ENCODE measurements around the gene PARD3B. TPM values are rescaled to one million over a fixed set of nuclear protein-coding genes. Genes with fewer than 3 reads are reported as not detected.

The PARD3B gene
- total and polyA plus RNA-seq, 2 experiments from 2014 or later: 3.5 to 4.4 TPM

DNA sequence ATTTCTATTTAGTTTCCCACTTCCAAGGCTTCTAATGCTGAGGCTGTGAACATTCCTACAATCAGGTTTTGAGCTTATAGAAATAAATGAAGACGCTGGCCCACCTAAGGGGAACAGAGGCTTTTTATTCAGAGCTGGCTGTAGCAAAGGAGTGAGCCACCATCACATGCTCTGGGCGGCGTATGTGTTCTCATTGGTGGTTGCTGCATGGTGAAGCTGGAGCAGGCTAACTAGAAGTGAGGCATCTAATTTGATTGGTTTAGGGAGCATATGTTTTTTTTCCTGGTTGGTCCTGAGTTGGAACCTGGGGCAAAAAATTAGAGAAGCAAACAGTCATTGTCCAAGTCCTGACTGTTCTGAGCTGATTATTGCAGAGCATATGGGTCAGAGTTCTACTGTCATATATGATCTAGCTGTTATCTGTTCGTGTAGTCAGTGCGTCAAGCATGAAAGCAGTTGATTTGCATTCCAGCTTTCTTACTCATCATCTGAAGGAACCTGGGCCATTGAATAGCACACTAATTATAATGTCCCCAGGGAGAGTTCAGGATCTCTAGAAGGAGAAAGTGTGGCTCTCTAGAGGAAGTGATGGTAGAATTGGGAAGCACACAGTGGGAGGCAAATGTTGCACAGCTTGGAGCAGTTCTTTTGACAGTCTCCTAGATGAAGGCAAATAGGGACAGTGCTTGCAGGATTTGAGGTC lies 279.6 kb downstream of the PARD3B start:
- Histone ChIP-seq H3K9me2 (ENCODE audit: insufficient read depth) (peaks cover 9% of the 10 kb centered on the region; the same call in 1 of the 2 replicates), H3K79me2 (replicated peaks; ENCODE audit: insufficient read depth) (no peaks in the 10 kb centered on the region), H3K4me3 (no peak overlapping the region), H3F3A (replicated peaks; ENCODE audit: low read depth) (no peaks in the 10 kb centered on the region), H3K27ac (ENCODE audit: low read depth) (no peak overlapping the region), H3K4me2 (no peak overlapping the region), H4K20me1 (replicated peaks; ENCODE audit: insufficient read depth) (no peaks in the 10 kb centered on the region), H3K36me3 (ENCODE audit: insufficient read depth) (no peaks in the 10 kb centered on the region), H3K4me1 (ENCODE audit: insufficient read depth) (no peaks in the 10 kb centered on the region), H2AFZ (no peak overlapping the region), H3K27me3 (ENCODE audit: insufficient read depth) (no peaks in the 10 kb centered on the region)
- Mint-ChIP-seq H3K27me3 (ENCODE audit: insufficient read depth, low read depth, poor library complexity) (no peaks in the 10 kb centered on the region), H3K36me3 (ENCODE audit: low read depth) (peaks cover 6% of the 10 kb centered on the region; the same call in 1 of the 3 replicates), H3K4me1 (peaks cover 11% of the 10 kb centered on the region; the same call in 1 of the 3 replicates), H3K27ac (0 out of 2 replicates have a peak overlapping the region, but pooled peaks have one; percentile 29), H3K4me3 (no peak overlapping the region), H3K9me3 (peaks cover 12% of the 10 kb centered on the region)
- DNase-seq (ENCODE audit: low spot score): no peak
- no peak for ATAC-seq
- TF ChIP-seq EZH2phosphoT487 (IDR thresholded peaks at IDR 0.05; ENCODE audit: unreplicated experiment) (no peak), ZNF114 (CRISPR knock-in tag; IDR thresholded peaks at IDR 0.05) (no peak), JUNB (IDR thresholded peaks at IDR 0.05; ENCODE audit: unreplicated experiment) (no peak), ZNF331 (CRISPR knock-in tag; IDR thresholded peaks at IDR 0.05; ENCODE audit: low read depth) (no peak), CREB1 (CRISPR knock-in tag; IDR thresholded peaks at IDR 0.05; ENCODE audit: low read depth) (no peak), STAT1 (IDR thresholded peaks at IDR 0.05; ENCODE audit: unreplicated experiment) (no peak), NANOG (IDR thresholded peaks at IDR 0.05; ENCODE audit: borderline replicate concordance) (no peak), POLR2AphosphoS5 (IDR thresholded peaks at IDR 0.05; ENCODE audit: low read depth) (no peak), EZH2 (IDR thresholded peaks at IDR 0.05; ENCODE audit: low read depth, unreplicated experiment) (no peak)
- TF ChIP-seq, protein P1, sequence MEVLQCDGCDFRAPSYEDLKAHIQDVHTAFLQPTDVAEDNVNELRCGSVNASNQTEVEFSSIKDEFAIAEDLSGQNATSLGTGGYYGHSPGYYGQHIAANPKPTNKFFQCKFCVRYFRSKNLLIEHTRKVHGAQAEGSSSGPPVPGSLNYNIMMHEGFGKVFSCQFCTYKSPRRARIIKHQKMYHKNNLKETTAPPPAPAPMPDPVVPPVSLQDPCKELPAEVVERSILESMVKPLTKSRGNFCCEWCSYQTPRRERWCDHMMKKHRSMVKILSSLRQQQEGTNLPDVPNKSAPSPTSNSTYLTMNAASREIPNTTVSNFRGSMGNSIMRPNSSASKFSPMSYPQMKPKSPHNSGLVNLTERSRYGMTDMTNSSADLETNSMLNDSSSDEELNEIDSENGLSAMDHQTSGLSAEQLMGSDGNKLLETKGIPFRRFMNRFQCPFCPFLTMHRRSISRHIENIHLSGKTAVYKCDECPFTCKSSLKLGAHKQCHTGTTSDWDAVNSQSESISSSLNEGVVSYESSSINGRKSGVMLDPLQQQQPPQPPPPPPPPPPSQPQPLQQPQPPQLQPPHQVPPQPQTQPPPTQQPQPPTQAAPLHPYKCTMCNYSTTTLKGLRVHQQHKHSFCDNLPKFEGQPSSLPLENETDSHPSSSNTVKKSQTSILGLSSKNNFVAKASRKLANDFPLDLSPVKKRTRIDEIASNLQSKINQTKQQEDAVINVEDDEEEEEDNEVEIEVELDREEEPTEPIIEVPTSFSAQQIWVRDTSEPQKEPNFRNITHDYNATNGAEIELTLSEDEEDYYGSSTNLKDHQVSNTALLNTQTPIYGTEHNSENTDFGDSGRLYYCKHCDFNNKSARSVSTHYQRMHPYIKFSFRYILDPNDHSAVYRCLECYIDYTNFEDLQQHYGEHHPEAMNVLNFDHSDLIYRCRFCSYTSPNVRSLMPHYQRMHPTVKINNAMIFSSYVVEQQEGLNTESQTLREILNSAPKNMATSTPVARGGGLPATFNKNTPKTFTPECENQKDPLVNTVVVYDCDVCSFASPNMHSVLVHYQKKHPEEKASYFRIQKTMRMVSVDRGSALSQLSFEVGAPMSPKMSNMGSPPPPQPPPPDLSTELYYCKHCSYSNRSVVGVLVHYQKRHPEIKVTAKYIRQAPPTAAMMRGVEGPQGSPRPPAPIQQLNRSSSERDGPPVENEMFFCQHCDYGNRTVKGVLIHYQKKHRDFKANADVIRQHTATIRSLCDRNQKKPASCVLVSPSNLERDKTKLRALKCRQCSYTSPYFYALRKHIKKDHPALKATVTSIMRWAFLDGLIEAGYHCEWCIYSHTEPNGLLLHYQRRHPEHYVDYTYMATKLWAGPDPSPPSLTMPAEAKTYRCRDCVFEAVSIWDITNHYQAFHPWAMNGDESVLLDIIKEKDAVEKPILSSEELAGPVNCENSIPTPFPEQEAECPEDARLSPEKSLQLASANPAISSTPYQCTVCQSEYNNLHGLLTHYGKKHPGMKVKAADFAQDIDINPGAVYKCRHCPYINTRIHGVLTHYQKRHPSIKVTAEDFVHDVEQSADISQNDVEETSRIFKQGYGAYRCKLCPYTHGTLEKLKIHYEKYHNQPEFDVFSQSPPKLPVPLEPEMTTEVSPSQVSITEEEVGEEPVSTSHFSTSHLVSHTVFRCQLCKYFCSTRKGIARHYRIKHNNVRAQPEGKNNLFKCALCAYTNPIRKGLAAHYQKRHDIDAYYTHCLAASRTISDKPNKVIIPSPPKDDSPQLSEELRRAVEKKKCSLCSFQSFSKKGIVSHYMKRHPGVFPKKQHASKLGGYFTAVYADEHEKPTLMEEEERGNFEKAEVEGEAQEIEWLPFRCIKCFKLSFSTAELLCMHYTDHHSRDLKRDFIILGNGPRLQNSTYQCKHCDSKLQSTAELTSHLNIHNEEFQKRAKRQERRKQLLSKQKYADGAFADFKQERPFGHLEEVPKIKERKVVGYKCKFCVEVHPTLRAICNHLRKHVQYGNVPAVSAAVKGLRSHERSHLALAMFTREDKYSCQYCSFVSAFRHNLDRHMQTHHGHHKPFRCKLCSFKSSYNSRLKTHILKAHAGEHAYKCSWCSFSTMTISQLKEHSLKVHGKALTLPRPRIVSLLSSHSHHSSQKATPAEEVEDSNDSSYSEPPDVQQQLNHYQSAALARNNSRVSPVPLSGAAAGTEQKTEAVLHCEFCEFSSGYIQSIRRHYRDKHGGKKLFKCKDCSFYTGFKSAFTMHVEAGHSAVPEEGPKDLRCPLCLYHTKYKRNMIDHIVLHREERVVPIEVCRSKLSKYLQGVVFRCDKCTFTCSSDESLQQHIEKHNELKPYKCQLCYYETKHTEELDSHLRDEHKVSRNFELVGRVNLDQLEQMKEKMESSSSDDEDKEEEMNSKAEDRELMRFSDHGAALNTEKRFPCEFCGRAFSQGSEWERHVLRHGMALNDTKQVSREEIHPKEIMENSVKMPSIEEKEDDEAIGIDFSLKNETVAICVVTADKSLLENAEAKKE (CRISPR knock-in tag; IDR thresholded peaks at IDR 0.05): no peak
- TF ChIP-seq, protein P2, sequence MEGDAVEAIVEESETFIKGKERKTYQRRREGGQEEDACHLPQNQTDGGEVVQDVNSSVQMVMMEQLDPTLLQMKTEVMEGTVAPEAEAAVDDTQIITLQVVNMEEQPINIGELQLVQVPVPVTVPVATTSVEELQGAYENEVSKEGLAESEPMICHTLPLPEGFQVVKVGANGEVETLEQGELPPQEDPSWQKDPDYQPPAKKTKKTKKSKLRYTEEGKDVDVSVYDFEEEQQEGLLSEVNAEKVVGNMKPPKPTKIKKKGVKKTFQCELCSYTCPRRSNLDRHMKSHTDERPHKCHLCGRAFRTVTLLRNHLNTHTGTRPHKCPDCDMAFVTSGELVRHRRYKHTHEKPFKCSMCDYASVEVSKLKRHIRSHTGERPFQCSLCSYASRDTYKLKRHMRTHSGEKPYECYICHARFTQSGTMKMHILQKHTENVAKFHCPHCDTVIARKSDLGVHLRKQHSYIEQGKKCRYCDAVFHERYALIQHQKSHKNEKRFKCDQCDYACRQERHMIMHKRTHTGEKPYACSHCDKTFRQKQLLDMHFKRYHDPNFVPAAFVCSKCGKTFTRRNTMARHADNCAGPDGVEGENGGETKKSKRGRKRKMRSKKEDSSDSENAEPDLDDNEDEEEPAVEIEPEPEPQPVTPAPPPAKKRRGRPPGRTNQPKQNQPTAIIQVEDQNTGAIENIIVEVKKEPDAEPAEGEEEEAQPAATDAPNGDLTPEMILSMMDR (conservative IDR thresholded peaks at IDR 0.05; ENCODE audit: low read depth in 2 of 2): no peak
- TF ChIP-seq, protein P3, sequence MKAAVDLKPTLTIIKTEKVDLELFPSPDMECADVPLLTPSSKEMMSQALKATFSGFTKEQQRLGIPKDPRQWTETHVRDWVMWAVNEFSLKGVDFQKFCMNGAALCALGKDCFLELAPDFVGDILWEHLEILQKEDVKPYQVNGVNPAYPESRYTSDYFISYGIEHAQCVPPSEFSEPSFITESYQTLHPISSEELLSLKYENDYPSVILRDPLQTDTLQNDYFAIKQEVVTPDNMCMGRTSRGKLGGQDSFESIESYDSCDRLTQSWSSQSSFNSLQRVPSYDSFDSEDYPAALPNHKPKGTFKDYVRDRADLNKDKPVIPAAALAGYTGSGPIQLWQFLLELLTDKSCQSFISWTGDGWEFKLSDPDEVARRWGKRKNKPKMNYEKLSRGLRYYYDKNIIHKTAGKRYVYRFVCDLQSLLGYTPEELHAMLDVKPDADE (IDR thresholded peaks at IDR 0.05): no peak
- TF ChIP-seq, protein P4, sequence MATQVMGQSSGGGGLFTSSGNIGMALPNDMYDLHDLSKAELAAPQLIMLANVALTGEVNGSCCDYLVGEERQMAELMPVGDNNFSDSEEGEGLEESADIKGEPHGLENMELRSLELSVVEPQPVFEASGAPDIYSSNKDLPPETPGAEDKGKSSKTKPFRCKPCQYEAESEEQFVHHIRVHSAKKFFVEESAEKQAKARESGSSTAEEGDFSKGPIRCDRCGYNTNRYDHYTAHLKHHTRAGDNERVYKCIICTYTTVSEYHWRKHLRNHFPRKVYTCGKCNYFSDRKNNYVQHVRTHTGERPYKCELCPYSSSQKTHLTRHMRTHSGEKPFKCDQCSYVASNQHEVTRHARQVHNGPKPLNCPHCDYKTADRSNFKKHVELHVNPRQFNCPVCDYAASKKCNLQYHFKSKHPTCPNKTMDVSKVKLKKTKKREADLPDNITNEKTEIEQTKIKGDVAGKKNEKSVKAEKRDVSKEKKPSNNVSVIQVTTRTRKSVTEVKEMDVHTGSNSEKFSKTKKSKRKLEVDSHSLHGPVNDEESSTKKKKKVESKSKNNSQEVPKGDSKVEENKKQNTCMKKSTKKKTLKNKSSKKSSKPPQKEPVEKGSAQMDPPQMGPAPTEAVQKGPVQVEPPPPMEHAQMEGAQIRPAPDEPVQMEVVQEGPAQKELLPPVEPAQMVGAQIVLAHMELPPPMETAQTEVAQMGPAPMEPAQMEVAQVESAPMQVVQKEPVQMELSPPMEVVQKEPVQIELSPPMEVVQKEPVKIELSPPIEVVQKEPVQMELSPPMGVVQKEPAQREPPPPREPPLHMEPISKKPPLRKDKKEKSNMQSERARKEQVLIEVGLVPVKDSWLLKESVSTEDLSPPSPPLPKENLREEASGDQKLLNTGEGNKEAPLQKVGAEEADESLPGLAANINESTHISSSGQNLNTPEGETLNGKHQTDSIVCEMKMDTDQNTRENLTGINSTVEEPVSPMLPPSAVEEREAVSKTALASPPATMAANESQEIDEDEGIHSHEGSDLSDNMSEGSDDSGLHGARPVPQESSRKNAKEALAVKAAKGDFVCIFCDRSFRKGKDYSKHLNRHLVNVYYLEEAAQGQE (IDR thresholded peaks at IDR 0.05; ENCODE audit: unreplicated experiment): no peak
